GM12878 (cell line): ENCODE data around the gene ANTXR1. TPM values are rescaled to one million over a fixed set of nuclear protein-coding genes. Genes with fewer than 3 reads are reported as not detected.

Experiments
- ATAC-seq: fragments of 200-7000 bp; cut with Tn5 transposase; 3 replicates; pipeline ENCODE4 v1.9.1; 2020; ENCODE audit warnings: mild to moderate bottlenecking, moderate library complexity
- BruUV-seq: library from RNA; stranded (reverse); fragments of 400-500 nt; replicated peaks from 2 replicates; lab custom pipeline; 2021; lab: Mats Ljungman, UMichigan
- CTCF ChIA-PET: fragments of 300-600 bp; sonication (Branson Sonifier 250); formaldehyde crosslinking; extraction: SDS; loops from one replicate; lab custom pipeline; 2021; ENCODE audit warnings: inconsistent platforms; lab: Yijun Ruan, JAX
- POLR2A ChIA-PET: fragments of 350-600 bp; formaldehyde crosslinking; extraction: SDS; loops from one replicate; lab custom pipeline; 2021; ENCODE audit warnings: inconsistent platforms; lab: Charles Lee
- RAD21 ChIA-PET: fragments of 300-600 bp; sonication (Branson Sonifier 250); formaldehyde crosslinking; loops from one replicate; lab custom pipeline; 2023; ENCODE audit warnings: antibody characterized with exemption; ENCODE audit not compliant: unreplicated experiment; lab: Charles Lee
- SMC1A ChIA-PET: fragments of 300-600 bp; sonication (Branson Sonifier 250); formaldehyde crosslinking; loops from one replicate; lab custom pipeline; 2023; ENCODE audit not compliant: unreplicated experiment, uncharacterized antibody; lab: Charles Lee
- DNase-seq: peaks from one replicate; pipeline ENCODE4 v3.0.0-alpha.2; 2011; ENCODE audit warnings: low read depth, low spot score
- FAIRE-seq: peaks from 3 replicates; lab custom pipeline; 2011; peaks lifted over from hg19 to GRCh38; lab: Jason Lieb, UNC
- H2AFZ ChIP-seq: 2 replicates; pipeline ENCODE4 v1.6.0; 2011; ENCODE audit warnings: low read depth, low read length, control low read depth; ENCODE audit not compliant: control insufficient read depth
- H3K27ac ChIP-seq: 2 replicates; pipeline ENCODE4 v1.5.1; 2011; ENCODE audit warnings: control low read depth; ENCODE audit not compliant: control insufficient read depth, insufficient read depth
- H3K27me3 ChIP-seq, 2 experiments: replicated peaks in 1 of 2; 2 replicates each; pipeline versions ENCODE4 v1.6.0 to v1.6.1; 2011; ENCODE audit warnings: low read length in 1 of 2; ENCODE audit not compliant: control insufficient read depth in 2 of 2, insufficient read depth in 2 of 2
- H3K36me3 ChIP-seq, 2 experiments: 2 replicates each; pipeline ENCODE4 v1.5.1; 2011; ENCODE audit warnings: low read length in 1 of 2; ENCODE audit not compliant: control insufficient read depth in 2 of 2, insufficient read depth in 2 of 2
- H3K4me1 ChIP-seq: 2 replicates; pipeline ENCODE4 v1.6.1; 2011; ENCODE audit warnings: mild to moderate bottlenecking, low read length, moderate library complexity, mixed read lengths; ENCODE audit not compliant: control insufficient read depth, insufficient read depth
- H3K4me2 ChIP-seq: 2 replicates; pipeline ENCODE4 v1.6.0; 2011; ENCODE audit warnings: control low read depth; ENCODE audit not compliant: control insufficient read depth, insufficient read depth
- H3K4me3 ChIP-seq: fragments of 200-600 bp; sonication (generic); 2 replicates; pipeline ENCODE4 v1.5.1; 2016
- H3K79me2 ChIP-seq: 2 replicates; pipeline ENCODE4 v1.6.0; 2011; ENCODE audit warnings: low read length; ENCODE audit not compliant: control insufficient read depth, insufficient read depth
- H3K9ac ChIP-seq: 2 replicates; pipeline ENCODE4 v1.8.0; 2011; ENCODE audit warnings: low read length, control low read depth, mixed read lengths; ENCODE audit not compliant: control insufficient read depth, insufficient read depth
- H3K9me3 ChIP-seq: replicated peaks from 3 replicates; pipeline ENCODE4 v1.5.1; 2011; ENCODE audit warnings: mild to moderate bottlenecking, low read length; ENCODE audit not compliant: control insufficient read depth, insufficient read depth
- H4K20me1 ChIP-seq: 2 replicates; pipeline ENCODE4 v1.6.0; 2011; ENCODE audit not compliant: control insufficient read depth, insufficient read depth
- HCFC1 ChIP-seq: fragments of 150-350 bp; IDR thresholded peaks from 2 replicates; pipeline ENCODE4 v1.6.1; 2014; ENCODE audit warnings: low read length
- HDAC2 ChIP-seq: fragments of 200-600 bp; sonication (generic); IDR thresholded peaks from 2 replicates; pipeline ENCODE4 v1.6.1; 2017
- SMAD5 ChIP-seq: IDR thresholded peaks from 2 replicates; pipeline ENCODE4 v1.6.1; 2016; ENCODE audit warnings: antibody characterized with exemption, low read depth
- SRF ChIP-seq, 2 experiments: IDR thresholded peaks; 2 replicates each; pipeline ENCODE4 v1.6.1; 2011; ENCODE audit warnings: low read depth in 2 of 2, low read length in 2 of 2, mild to moderate bottlenecking in 1 of 2, moderate library complexity in 1 of 2
- ZSCAN29 ChIP-seq: fragments of 450-650 bp; IDR thresholded peaks from 2 replicates; pipeline ENCODE4 v1.6.1; 2017; ENCODE audit warnings: mild to moderate bottlenecking, moderate library complexity
- WGBS: methylation state at CpG from one replicate; pipeline ENCODE4 v1.1.6; 2016; ENCODE audit warnings: low lambda C conversion rate; ENCODE audit not compliant: insufficient replicate concordance, insufficient coverage; ENCODE audit errors: missing lambda C conversion rate; 5-methylcytosine and 5-hydroxymethylcytosine counted together
- in situ Hi-C: fragments of 300-500 bp; cut with MboI; formaldehyde crosslinking; loops from 9 replicates; pipeline ENCODE4 v1.14.3; 2018; ENCODE audit warnings: mixed read lengths
- intact Hi-C: fragments of 100-400 bp; cut with micrococcal nuclease; formaldehyde crosslinking; loops from one replicate; pipeline ENCODE4 v1.14.2; 2022; ENCODE audit not compliant: unreplicated experiment
- polyA plus RNA-seq, 11 experiments: library from polyadenylated mRNA; depleted of rRNA in 4 of 11; unstranded in 6 of 11; stranded (reverse) in 5 of 11; fragments of >200 nt; fragmentation: Nextera tagmentation in 4 of 11; fragmentation: Illumina TruSeq in 1 of 11; extraction: Ambion mirVana in 4 of 11; extraction: Trizol in 1 of 11; gene quantifications; 1 replicate in 1 of 11; 2 replicates in 10 of 11; pipeline versions ENCODE4 v1.2.1 to v1.2.3, GENCODE V29; 2011 to 2016; ENCODE audit warnings: inconsistent platforms in 2 of 11, missing spikeins in 2 of 11, low read depth in 1 of 11
- total RNA-seq, 4 experiments: library from RNA; depleted of rRNA in 3 of 4; stranded (reverse); fragments of >200 nt in 3 of 4; fragmentation: Illumina TruSeq in 1 of 4; extraction: Trizol in 1 of 4; gene quantifications; 2 replicates each; pipeline versions ENCODE4 v1.2.1 to v1.2.3, GENCODE V29; 2013 to 2021
- TF ChIP-seq, protein P1 (sequence below): fragments of 450-650 bp; conservative IDR thresholded peaks from 2 replicates; pipeline ENCODE4 v1.6.1; 2017; ENCODE audit warnings: mild to moderate bottlenecking, moderate library complexity
- TF ChIP-seq, protein P2 (sequence below): IDR thresholded peaks from 2 replicates; pipeline ENCODE4 v1.6.1; 2012; ENCODE audit warnings: low read depth, low read length, improper control_type of control experiment
- TF ChIP-seq, protein P3 (sequence below): fragments of 150-350 bp; IDR thresholded peaks from 2 replicates; pipeline ENCODE4 v1.6.1; 2016; ENCODE audit warnings: low read depth, low read length
- TF ChIP-seq, protein P4 (sequence below): fragments of 450-650 bp; IDR thresholded peaks from 2 replicates; pipeline ENCODE4 v1.6.1; 2017; ENCODE audit warnings: mild to moderate bottlenecking, low read depth, inconsistent platforms; ENCODE audit not compliant: poor library complexity, severe bottlenecking
- TF ChIP-seq, protein P5 (sequence below): fragments of 450-650 bp; formaldehyde crosslinking; IDR thresholded peaks from 2 replicates; pipeline ENCODE4 v1.4.0; 2020; ENCODE audit warnings: mild to moderate bottlenecking, moderate library complexity

Gene ANTXR1
- total and polyA plus RNA-seq, 10 of the 15 experiments (the other 5 are each of a cell fraction or from before 2014, with no cell fraction given): 0.09 to 0.26 TPM; not detected in 8

DNA sequence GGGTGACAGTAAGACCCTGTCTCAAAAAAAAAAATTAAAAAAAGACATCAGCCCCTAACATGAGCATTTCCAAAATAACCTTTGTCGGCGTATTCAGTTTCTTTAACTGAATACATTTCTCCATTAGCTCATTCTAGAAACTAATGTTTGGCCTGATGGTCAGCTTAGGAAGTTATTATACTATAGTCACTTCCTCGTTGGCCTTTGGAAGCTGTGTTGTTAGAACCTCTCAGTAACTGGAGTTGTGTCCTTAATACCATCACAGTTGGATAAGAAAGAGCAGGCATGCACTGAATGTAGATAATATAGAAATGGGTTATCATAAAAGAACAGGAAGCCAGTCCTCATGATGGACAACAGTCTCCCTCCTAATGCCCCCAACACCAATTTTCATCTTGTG lies 112.8 kb downstream of the ANTXR1 start:
- intact Hi-C loops (no loop called here), in situ Hi-C loops (no loop called here)
- no peak overlapping the region for H2AFZ ChIP-seq
- no peak overlapping the region for H3K27ac ChIP-seq
- DNase-seq (no peak), FAIRE-seq (no peak), ATAC-seq (no peak)
- ChIA-PET RAD21 (no interaction called here), SMC1A (no interaction called here), POLR2A (no interaction called here), CTCF (no interaction called here)
- H3K36me3 ChIP-seq: no peaks in the 10 kb centered on the region
- H3K27me3 ChIP-seq: no peaks in the 10 kb centered on the region; a peak in 2 of 4 replicates
- no peak overlapping the region for H3K4me2 ChIP-seq
- no peak overlapping the region for H3K4me3 ChIP-seq
- H4K20me1 ChIP-seq: no peaks in the 10 kb centered on the region
- BruUV-seq: no TSS peak
- no peak overlapping the region for H3K9ac ChIP-seq
- WGBS: 62% methylated on average over 3 of the region's 3 CpGs
- no peaks in the 10 kb centered on the region for H3K79me2 ChIP-seq
- no peaks in the 10 kb centered on the region for H3K4me1 ChIP-seq
- H3K9me3 ChIP-seq: no peaks in the 10 kb centered on the region
- TF ChIP-seq, protein P1, sequence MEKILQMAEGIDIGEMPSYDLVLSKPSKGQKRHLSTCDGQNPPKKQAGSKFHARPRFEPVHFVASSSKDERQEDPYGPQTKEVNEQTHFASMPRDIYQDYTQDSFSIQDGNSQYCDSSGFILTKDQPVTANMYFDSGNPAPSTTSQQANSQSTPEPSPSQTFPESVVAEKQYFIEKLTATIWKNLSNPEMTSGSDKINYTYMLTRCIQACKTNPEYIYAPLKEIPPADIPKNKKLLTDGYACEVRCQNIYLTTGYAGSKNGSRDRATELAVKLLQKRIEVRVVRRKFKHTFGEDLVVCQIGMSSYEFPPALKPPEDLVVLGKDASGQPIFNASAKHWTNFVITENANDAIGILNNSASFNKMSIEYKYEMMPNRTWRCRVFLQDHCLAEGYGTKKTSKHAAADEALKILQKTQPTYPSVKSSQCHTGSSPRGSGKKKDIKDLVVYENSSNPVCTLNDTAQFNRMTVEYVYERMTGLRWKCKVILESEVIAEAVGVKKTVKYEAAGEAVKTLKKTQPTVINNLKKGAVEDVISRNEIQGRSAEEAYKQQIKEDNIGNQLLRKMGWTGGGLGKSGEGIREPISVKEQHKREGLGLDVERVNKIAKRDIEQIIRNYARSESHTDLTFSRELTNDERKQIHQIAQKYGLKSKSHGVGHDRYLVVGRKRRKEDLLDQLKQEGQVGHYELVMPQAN: no peak
- TF ChIP-seq, protein P2, sequence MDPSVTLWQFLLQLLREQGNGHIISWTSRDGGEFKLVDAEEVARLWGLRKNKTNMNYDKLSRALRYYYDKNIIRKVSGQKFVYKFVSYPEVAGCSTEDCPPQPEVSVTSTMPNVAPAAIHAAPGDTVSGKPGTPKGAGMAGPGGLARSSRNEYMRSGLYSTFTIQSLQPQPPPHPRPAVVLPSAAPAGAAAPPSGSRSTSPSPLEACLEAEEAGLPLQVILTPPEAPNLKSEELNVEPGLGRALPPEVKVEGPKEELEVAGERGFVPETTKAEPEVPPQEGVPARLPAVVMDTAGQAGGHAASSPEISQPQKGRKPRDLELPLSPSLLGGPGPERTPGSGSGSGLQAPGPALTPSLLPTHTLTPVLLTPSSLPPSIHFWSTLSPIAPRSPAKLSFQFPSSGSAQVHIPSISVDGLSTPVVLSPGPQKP: no peak
- TF ChIP-seq SRF (IDR thresholded peaks at IDR 0.05; ENCODE audit: low read depth in 2 of 2, low read length in 2 of 2) (no peak), HCFC1 (no peak), SMAD5 (no peak), HDAC2 (no peak), ZSCAN29 (no peak)
- TF ChIP-seq, protein P3, sequence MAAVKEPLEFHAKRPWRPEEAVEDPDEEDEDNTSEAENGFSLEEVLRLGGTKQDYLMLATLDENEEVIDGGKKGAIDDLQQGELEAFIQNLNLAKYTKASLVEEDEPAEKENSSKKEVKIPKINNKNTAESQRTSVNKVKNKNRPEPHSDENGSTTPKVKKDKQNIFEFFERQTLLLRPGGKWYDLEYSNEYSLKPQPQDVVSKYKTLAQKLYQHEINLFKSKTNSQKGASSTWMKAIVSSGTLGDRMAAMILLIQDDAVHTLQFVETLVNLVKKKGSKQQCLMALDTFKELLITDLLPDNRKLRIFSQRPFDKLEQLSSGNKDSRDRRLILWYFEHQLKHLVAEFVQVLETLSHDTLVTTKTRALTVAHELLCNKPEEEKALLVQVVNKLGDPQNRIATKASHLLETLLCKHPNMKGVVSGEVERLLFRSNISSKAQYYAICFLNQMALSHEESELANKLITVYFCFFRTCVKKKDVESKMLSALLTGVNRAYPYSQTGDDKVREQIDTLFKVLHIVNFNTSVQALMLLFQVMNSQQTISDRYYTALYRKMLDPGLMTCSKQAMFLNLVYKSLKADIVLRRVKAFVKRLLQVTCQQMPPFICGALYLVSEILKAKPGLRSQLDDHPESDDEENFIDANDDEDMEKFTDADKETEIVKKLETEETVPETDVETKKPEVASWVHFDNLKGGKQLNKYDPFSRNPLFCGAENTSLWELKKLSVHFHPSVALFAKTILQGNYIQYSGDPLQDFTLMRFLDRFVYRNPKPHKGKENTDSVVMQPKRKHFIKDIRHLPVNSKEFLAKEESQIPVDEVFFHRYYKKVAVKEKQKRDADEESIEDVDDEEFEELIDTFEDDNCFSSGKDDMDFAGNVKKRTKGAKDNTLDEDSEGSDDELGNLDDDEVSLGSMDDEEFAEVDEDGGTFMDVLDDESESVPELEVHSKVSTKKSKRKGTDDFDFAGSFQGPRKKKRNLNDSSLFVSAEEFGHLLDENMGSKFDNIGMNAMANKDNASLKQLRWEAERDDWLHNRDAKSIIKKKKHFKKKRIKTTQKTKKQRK: no peak
- TF ChIP-seq, protein P4, sequence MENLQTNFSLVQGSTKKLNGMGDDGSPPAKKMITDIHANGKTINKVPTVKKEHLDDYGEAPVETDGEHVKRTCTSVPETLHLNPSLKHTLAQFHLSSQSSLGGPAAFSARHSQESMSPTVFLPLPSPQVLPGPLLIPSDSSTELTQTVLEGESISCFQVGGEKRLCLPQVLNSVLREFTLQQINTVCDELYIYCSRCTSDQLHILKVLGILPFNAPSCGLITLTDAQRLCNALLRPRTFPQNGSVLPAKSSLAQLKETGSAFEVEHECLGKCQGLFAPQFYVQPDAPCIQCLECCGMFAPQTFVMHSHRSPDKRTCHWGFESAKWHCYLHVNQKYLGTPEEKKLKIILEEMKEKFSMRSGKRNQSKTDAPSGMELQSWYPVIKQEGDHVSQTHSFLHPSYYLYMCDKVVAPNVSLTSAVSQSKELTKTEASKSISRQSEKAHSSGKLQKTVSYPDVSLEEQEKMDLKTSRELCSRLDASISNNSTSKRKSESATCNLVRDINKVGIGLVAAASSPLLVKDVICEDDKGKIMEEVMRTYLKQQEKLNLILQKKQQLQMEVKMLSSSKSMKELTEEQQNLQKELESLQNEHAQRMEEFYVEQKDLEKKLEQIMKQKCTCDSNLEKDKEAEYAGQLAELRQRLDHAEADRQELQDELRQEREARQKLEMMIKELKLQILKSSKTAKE: no peak
- TF ChIP-seq, protein P5, sequence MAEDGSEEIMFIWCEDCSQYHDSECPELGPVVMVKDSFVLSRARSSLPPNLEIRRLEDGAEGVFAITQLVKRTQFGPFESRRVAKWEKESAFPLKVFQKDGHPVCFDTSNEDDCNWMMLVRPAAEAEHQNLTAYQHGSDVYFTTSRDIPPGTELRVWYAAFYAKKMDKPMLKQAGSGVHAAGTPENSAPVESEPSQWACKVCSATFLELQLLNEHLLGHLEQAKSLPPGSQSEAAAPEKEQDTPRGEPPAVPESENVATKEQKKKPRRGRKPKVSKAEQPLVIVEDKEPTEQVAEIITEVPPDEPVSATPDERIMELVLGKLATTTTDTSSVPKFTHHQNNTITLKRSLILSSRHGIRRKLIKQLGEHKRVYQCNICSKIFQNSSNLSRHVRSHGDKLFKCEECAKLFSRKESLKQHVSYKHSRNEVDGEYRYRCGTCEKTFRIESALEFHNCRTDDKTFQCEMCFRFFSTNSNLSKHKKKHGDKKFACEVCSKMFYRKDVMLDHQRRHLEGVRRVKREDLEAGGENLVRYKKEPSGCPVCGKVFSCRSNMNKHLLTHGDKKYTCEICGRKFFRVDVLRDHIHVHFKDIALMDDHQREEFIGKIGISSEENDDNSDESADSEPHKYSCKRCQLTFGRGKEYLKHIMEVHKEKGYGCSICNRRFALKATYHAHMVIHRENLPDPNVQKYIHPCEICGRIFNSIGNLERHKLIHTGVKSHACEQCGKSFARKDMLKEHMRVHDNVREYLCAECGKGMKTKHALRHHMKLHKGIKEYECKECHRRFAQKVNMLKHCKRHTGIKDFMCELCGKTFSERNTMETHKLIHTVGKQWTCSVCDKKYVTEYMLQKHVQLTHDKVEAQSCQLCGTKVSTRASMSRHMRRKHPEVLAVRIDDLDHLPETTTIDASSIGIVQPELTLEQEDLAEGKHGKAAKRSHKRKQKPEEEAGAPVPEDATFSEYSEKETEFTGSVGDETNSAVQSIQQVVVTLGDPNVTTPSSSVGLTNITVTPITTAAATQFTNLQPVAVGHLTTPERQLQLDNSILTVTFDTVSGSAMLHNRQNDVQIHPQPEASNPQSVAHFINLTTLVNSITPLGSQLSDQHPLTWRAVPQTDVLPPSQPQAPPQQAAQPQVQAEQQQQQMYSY (CRISPR knock-in tag): no peak
